PC-3 (cell line): ENCODE results near the gene FAM98C. TPM values are rescaled to one million over a fixed set of nuclear protein-coding genes. Genes with fewer than 3 reads are reported as not detected.

Source experiments
- ATAC-seq: fragments of 200-7000 bp; cut with Tn5 transposase; 2 replicates; pipeline ENCODE4 v1.9.1; 2020; ENCODE audit warnings: mild to moderate bottlenecking, moderate library complexity
- BruUV-seq: library from RNA; stranded (reverse); fragments of 400-500 nt; replicated peaks from 2 replicates; lab custom pipeline; 2021; lab: Mats Ljungman, UMichigan
- CTCF ChIA-PET: fragments of 300-600 bp; sonication (Branson Sonifier 250); formaldehyde crosslinking; loops from one replicate; lab custom pipeline; 2022; ENCODE audit warnings: antibody characterized with exemption; lab: Charles Lee
- POLR2A ChIA-PET: fragments of 300-600 bp; sonication (Branson Sonifier 250); formaldehyde crosslinking; loops from one replicate; lab custom pipeline; 2022; ENCODE audit warnings: antibody characterized with exemption; ENCODE audit not compliant: unreplicated experiment; lab: Charles Lee
- DNase-seq: peaks from one replicate; pipeline ENCODE4 v3.0.0-alpha.2; 2015
- H2AFZ ChIP-seq: fragments of 300-600 bp; sonication (generic); 2 replicates; pipeline ENCODE4 v1.6.0; 2016; ENCODE audit warnings: antibody characterized with exemption, low read length
- H3F3A ChIP-seq: fragments of 300-600 bp; sonication (generic); one replicate; pipeline ENCODE4 v1.6.0; 2017; ENCODE audit warnings: antibody characterized with exemption, low read length, control low read depth, mild to moderate bottlenecking; ENCODE audit not compliant: unreplicated experiment
- H3K27ac ChIP-seq: fragments of 300-600 bp; sonication (generic); 2 replicates; pipeline ENCODE4 v1.5.1; 2016; ENCODE audit warnings: mild to moderate bottlenecking, low read length
- H3K27me3 ChIP-seq: fragments of 300-600 bp; sonication (generic); 2 replicates; pipeline ENCODE4 v1.6.1; 2016; ENCODE audit warnings: low read length, mixed read lengths
- H3K36me3 ChIP-seq: fragments of 300-600 bp; sonication (generic); 2 replicates; pipeline ENCODE4 v1.6.1; 2016; ENCODE audit warnings: low read depth, mixed run types, low read length, mixed read lengths
- H3K4me1 ChIP-seq: fragments of 300-600 bp; sonication (generic); 2 replicates; pipeline ENCODE4 v1.5.1; 2016; ENCODE audit warnings: low read length; ENCODE audit not compliant: insufficient read depth
- H3K4me2 ChIP-seq: fragments of 300-600 bp; sonication (generic); 2 replicates; pipeline ENCODE4 v1.6.0; 2016; ENCODE audit warnings: low read length
- H3K4me3 ChIP-seq: fragments of 300-600 bp; sonication (generic); 2 replicates; pipeline ENCODE4 v1.5.1; 2016; ENCODE audit warnings: mild to moderate bottlenecking, low read length, mixed read lengths
- H3K79me2 ChIP-seq: fragments of 300-600 bp; sonication (generic); 2 replicates; pipeline ENCODE4 v1.6.1; 2017; ENCODE audit warnings: low read length, mixed read lengths
- H3K9ac ChIP-seq: fragments of 300-600 bp; sonication (generic); 2 replicates; pipeline ENCODE4 v1.6.0; 2016; ENCODE audit warnings: mild to moderate bottlenecking, low read length
- H3K9me2 ChIP-seq: fragments of 300-600 bp; sonication (generic); replicated peaks from 2 replicates; pipeline ENCODE4 v1.6.1; 2016; ENCODE audit warnings: mixed run types, low read length, mixed read lengths
- H3K9me3 ChIP-seq: fragments of 300-600 bp; sonication (generic); 2 replicates; pipeline ENCODE4 v1.6.1; 2016; ENCODE audit warnings: low read length, mixed read lengths
- H4K20me1 ChIP-seq: fragments of 300-600 bp; sonication (generic); 2 replicates; pipeline ENCODE4 v1.6.1; 2016; ENCODE audit warnings: low read length, mixed read lengths
- CTCF ChIP-seq: fragments of 300-600 bp; sonication (generic); conservative IDR thresholded peaks from 2 replicates; pipeline ENCODE4 v1.5.1; 2017; ENCODE audit warnings: antibody characterized with exemption, low read depth, mild to moderate bottlenecking, low read length
- EZH2 ChIP-seq: fragments of 300-600 bp; sonication (generic); IDR thresholded peaks from one replicate; pipeline ENCODE4 v1.6.1; 2017; ENCODE audit warnings: antibody characterized with exemption, mild to moderate bottlenecking, low read length; ENCODE audit not compliant: unreplicated experiment
- EZH2phosphoT487 ChIP-seq: fragments of 300-600 bp; sonication (generic); IDR thresholded peaks from 2 replicates; pipeline ENCODE4 v1.6.1; 2018; ENCODE audit warnings: mild to moderate bottlenecking, antibody characterized with exemption, low read length, borderline replicate concordance
- intact Hi-C: fragments of 100-400 bp; cut with micrococcal nuclease; formaldehyde crosslinking; loops from 2 replicates; pipeline ENCODE4 v1.9.0; 2023
- total RNA-seq: library from RNA; depleted of rRNA; stranded (reverse); fragments of >200 nt; gene quantifications from 2 replicates; pipeline ENCODE4 v1.2.3, GENCODE V29; 2014

Gene FAM98C
- total RNA-seq, 1 experiment from 2014 or later: 23.5 TPM

GRCh38 chr19:38451629-38452028, 48.7 kb downstream of the FAM98C start:
- ChIA-PET POLR2A (no interaction called here), CTCF (no interaction called here)
- H3K9me3 ChIP-seq: no peaks in the 10 kb centered on the region
- H3K4me3 ChIP-seq: no peak overlapping the region
- H3K9me2 ChIP-seq: no peaks in the 10 kb centered on the region
- no peak overlapping the region for H3K4me2 ChIP-seq
- H3K9ac ChIP-seq: no peak overlapping the region
- ATAC-seq: no peak
- H3K27me3 ChIP-seq: no peaks in the 10 kb centered on the region
- no TSS peak for BruUV-seq
- DNase-seq: no peak
- H3K27ac ChIP-seq: no peak overlapping the region
- intact Hi-C loops: no loop called here
- no peaks in the 10 kb centered on the region for H3K4me1 ChIP-seq
- no peak overlapping the region for H2AFZ ChIP-seq
- no peaks in the 10 kb centered on the region for H4K20me1 ChIP-seq
- TF ChIP-seq EZH2phosphoT487: no peak
- no peak for TF ChIP-seq CTCF
- no peak for TF ChIP-seq EZH2
- H3K79me2 ChIP-seq: no peaks in the 10 kb centered on the region
- H3F3A ChIP-seq: no peaks in the 10 kb centered on the region
- no peaks in the 10 kb centered on the region for H3K36me3 ChIP-seq

- Histone ChIP-seq H3K4me2 (no peak overlapping the region), H3K27me3 (no peaks in the 10 kb centered on the region), H3K36me3 (no peaks in the 10 kb centered on the region), H3K9me3 (no peaks in the 10 kb centered on the region), H3K79me2 (no peaks in the 10 kb centered on the region), H2AFZ (no peak overlapping the region), H4K20me1 (no peaks in the 10 kb centered on the region), H3K9ac (no peak overlapping the region), H3K4me3 (no peak overlapping the region), H3K27ac (no peak overlapping the region), H3K9me2 (no peaks in the 10 kb centered on the region), H3F3A (no peaks in the 10 kb centered on the region), H3K4me1 (no peaks in the 10 kb centered on the region)
- CTCF ChIA-PET: no interaction called here
- TF ChIP-seq EZH2phosphoT487 (no peak), EZH2 (no peak), CTCF (no peak)
- BruUV-seq: no TSS peak
- ATAC-seq (no peak), DNase-seq (peak; percentile 4)
- POLR2A ChIA-PET: no interaction called here
- intact Hi-C loops: no loop called here
These were observed 49.8 kb downstream of the FAM98C start for GRCh38 chr19:38452430-38453366.

- H3F3A ChIP-seq: no peaks in the 10 kb centered on the region
- intact Hi-C loops: no loop called here
- no peaks in the 10 kb centered on the region for H3K9me3 ChIP-seq
- BruUV-seq: no TSS peak
- no peak overlapping the region for H3K4me3 ChIP-seq
- ChIA-PET POLR2A (no interaction called here), CTCF (interaction anchor here (0.7 kb wide), 1 partner anchor 117 kb away, joined by 3 read pairs; no protein-coding TSS in a partner anchor)
- TF ChIP-seq EZH2 (no peak), CTCF (no peak), EZH2phosphoT487 (no peak)
- no peak overlapping the region for H2AFZ ChIP-seq
- H3K27ac ChIP-seq: no peak overlapping the region
- H4K20me1 ChIP-seq: no peaks in the 10 kb centered on the region
- DNase-seq (no peak), ATAC-seq (no peak)
- H3K9ac ChIP-seq: no peak overlapping the region
- no peaks in the 10 kb centered on the region for H3K79me2 ChIP-seq
- H3K4me2 ChIP-seq: no peak overlapping the region
- H3K36me3 ChIP-seq: no peaks in the 10 kb centered on the region
- no peaks in the 10 kb centered on the region for H3K9me2 ChIP-seq
- H3K4me1 ChIP-seq: no peaks in the 10 kb centered on the region
- H3K27me3 ChIP-seq: no peaks in the 10 kb centered on the region
These were observed 50.7 kb downstream of the FAM98C start for GRCh38 chr19:38453596-38453995.
